GM12878 (cell line): ENCODE measurements around the gene GMPPA. TPM values are rescaled to one million over a fixed set of nuclear protein-coding genes. Genes with fewer than 3 reads are reported as not detected.

Source experiments
- ATAC-seq: fragments of 200-7000 bp; cut with Tn5 transposase; 3 replicates; pipeline ENCODE4 v1.9.1; 2020; ENCODE audit warnings: mild to moderate bottlenecking, moderate library complexity
- BruUV-seq: library from RNA; stranded (reverse); fragments of 400-500 nt; replicated peaks from 2 replicates; lab custom pipeline; 2021; lab: Mats Ljungman, UMichigan
- CTCF ChIA-PET: fragments of 300-600 bp; sonication (Branson Sonifier 250); formaldehyde crosslinking; extraction: SDS; loops from one replicate; lab custom pipeline; 2021; ENCODE audit warnings: inconsistent platforms; lab: Yijun Ruan, JAX
- POLR2A ChIA-PET: fragments of 350-600 bp; formaldehyde crosslinking; extraction: SDS; loops from one replicate; lab custom pipeline; 2021; ENCODE audit warnings: inconsistent platforms; lab: Charles Lee
- RAD21 ChIA-PET: fragments of 300-600 bp; sonication (Branson Sonifier 250); formaldehyde crosslinking; loops from one replicate; lab custom pipeline; 2023; ENCODE audit warnings: antibody characterized with exemption; ENCODE audit not compliant: unreplicated experiment; lab: Charles Lee
- SMC1A ChIA-PET: fragments of 300-600 bp; sonication (Branson Sonifier 250); formaldehyde crosslinking; loops from one replicate; lab custom pipeline; 2023; ENCODE audit not compliant: unreplicated experiment, uncharacterized antibody; lab: Charles Lee
- DNase-seq: peaks from one replicate; pipeline ENCODE4 v3.0.0-alpha.2; 2011; ENCODE audit warnings: low read depth, low spot score
- FAIRE-seq: peaks from 3 replicates; lab custom pipeline; 2011; peaks lifted over from hg19 to GRCh38; lab: Jason Lieb, UNC
- H2AFZ ChIP-seq: 2 replicates; pipeline ENCODE4 v1.6.0; 2011; ENCODE audit warnings: low read depth, low read length, control low read depth; ENCODE audit not compliant: control insufficient read depth
- H3K27ac ChIP-seq: 2 replicates; pipeline ENCODE4 v1.5.1; 2011; ENCODE audit warnings: control low read depth; ENCODE audit not compliant: control insufficient read depth, insufficient read depth
- H3K27me3 ChIP-seq, 2 experiments: replicated peaks in 1 of 2; 2 replicates each; pipeline versions ENCODE4 v1.6.0 to v1.6.1; 2011; ENCODE audit warnings: low read length in 1 of 2; ENCODE audit not compliant: control insufficient read depth in 2 of 2, insufficient read depth in 2 of 2
- H3K36me3 ChIP-seq, 2 experiments: 2 replicates each; pipeline ENCODE4 v1.5.1; 2011; ENCODE audit warnings: low read length in 1 of 2; ENCODE audit not compliant: control insufficient read depth in 2 of 2, insufficient read depth in 2 of 2
- H3K4me1 ChIP-seq: 2 replicates; pipeline ENCODE4 v1.6.1; 2011; ENCODE audit warnings: mild to moderate bottlenecking, low read length, moderate library complexity, mixed read lengths; ENCODE audit not compliant: control insufficient read depth, insufficient read depth
- H3K4me2 ChIP-seq: 2 replicates; pipeline ENCODE4 v1.6.0; 2011; ENCODE audit warnings: control low read depth; ENCODE audit not compliant: control insufficient read depth, insufficient read depth
- H3K4me3 ChIP-seq: fragments of 200-600 bp; sonication (generic); 2 replicates; pipeline ENCODE4 v1.5.1; 2016
- H3K79me2 ChIP-seq: 2 replicates; pipeline ENCODE4 v1.6.0; 2011; ENCODE audit warnings: low read length; ENCODE audit not compliant: control insufficient read depth, insufficient read depth
- H3K9ac ChIP-seq: 2 replicates; pipeline ENCODE4 v1.8.0; 2011; ENCODE audit warnings: low read length, control low read depth, mixed read lengths; ENCODE audit not compliant: control insufficient read depth, insufficient read depth
- H3K9me3 ChIP-seq: replicated peaks from 3 replicates; pipeline ENCODE4 v1.5.1; 2011; ENCODE audit warnings: mild to moderate bottlenecking, low read length; ENCODE audit not compliant: control insufficient read depth, insufficient read depth
- H4K20me1 ChIP-seq: 2 replicates; pipeline ENCODE4 v1.6.0; 2011; ENCODE audit not compliant: control insufficient read depth, insufficient read depth
- IRF3 ChIP-seq: fragments of 450-650 bp; IDR thresholded peaks from 2 replicates; pipeline ENCODE4 v1.6.1; 2014; ENCODE audit warnings: mild to moderate bottlenecking
- NRF1 ChIP-seq: conservative IDR thresholded peaks from 2 replicates; pipeline ENCODE4 v1.6.1; 2011; ENCODE audit warnings: mild to moderate bottlenecking, low read depth, low read length, improper control_type of control experiment
- SUPT20H ChIP-seq: IDR thresholded peaks from 2 replicates; pipeline ENCODE4 v1.6.1; 2011; ENCODE audit warnings: low read depth, mild to moderate bottlenecking, low read length, moderate library complexity, borderline replicate concordance; ENCODE audit not compliant: control insufficient read depth
- YY1 ChIP-seq: IDR thresholded peaks from 2 replicates; pipeline ENCODE4 v1.6.1; 2011; ENCODE audit warnings: low read depth, mild to moderate bottlenecking, low read length
- ZBED1 ChIP-seq: IDR thresholded peaks from 2 replicates; pipeline ENCODE4 v1.6.1; 2016; ENCODE audit warnings: borderline replicate concordance
- WGBS: methylation state at CpG from one replicate; pipeline ENCODE4 v1.1.6; 2016; ENCODE audit warnings: low lambda C conversion rate; ENCODE audit not compliant: insufficient replicate concordance, insufficient coverage; ENCODE audit errors: missing lambda C conversion rate; 5-methylcytosine and 5-hydroxymethylcytosine counted together
- in situ Hi-C: fragments of 300-500 bp; cut with MboI; formaldehyde crosslinking; loops from 9 replicates; pipeline ENCODE4 v1.14.3; 2018; ENCODE audit warnings: mixed read lengths
- intact Hi-C: fragments of 100-400 bp; cut with micrococcal nuclease; formaldehyde crosslinking; loops from one replicate; pipeline ENCODE4 v1.14.2; 2022; ENCODE audit not compliant: unreplicated experiment
- polyA plus RNA-seq, 11 experiments: library from polyadenylated mRNA; depleted of rRNA in 4 of 11; unstranded in 6 of 11; stranded (reverse) in 5 of 11; fragments of >200 nt; fragmentation: Nextera tagmentation in 4 of 11; fragmentation: Illumina TruSeq in 1 of 11; extraction: Ambion mirVana in 4 of 11; extraction: Trizol in 1 of 11; gene quantifications; 1 replicate in 1 of 11; 2 replicates in 10 of 11; pipeline versions ENCODE4 v1.2.1 to v1.2.3, GENCODE V29; 2011 to 2016; ENCODE audit warnings: inconsistent platforms in 2 of 11, missing spikeins in 2 of 11, low read depth in 1 of 11
- total RNA-seq, 4 experiments: library from RNA; depleted of rRNA in 3 of 4; stranded (reverse); fragments of >200 nt in 3 of 4; fragmentation: Illumina TruSeq in 1 of 4; extraction: Trizol in 1 of 4; gene quantifications; 2 replicates each; pipeline versions ENCODE4 v1.2.1 to v1.2.3, GENCODE V29; 2013 to 2021

GMPPA gene
- total and polyA plus RNA-seq, 10 of the 15 experiments (the other 5 are each of a cell fraction or from before 2014, with no cell fraction given), result 1.9 to 83.2 (median 45.0) TPM

- 29% methylated on average over 12 of the region's 16 CpGs for WGBS
- H3K79me2 ChIP-seq, result no peaks in the 10 kb centered on the region
- H3K9me3 ChIP-seq, result no peaks in the 10 kb centered on the region
- H3K27me3 ChIP-seq, result no peaks in the 10 kb centered on the region; a peak in 2 of 4 replicates
- FAIRE-seq (no peak), DNase-seq (no peak), ATAC-seq (no peak)
- no peak for TF ChIP-seq YY1
- no peak for TF ChIP-seq IRF3
- no peak for TF ChIP-seq NRF1
- no peak for TF ChIP-seq SUPT20H
- BruUV-seq, result no TSS peak
- H3K9ac ChIP-seq, result no peak overlapping the region
- ChIA-PET RAD21 (interaction anchor here (2.0 kb wide), 1 partner anchor 54 kb away, joined by 7 read pairs; no protein-coding TSS in a partner anchor), POLR2A (no interaction called here), SMC1A (interaction anchor here (0.6 kb wide), 1 partner anchor 202 kb away, joined by 3 read pairs; no protein-coding TSS in a partner anchor), CTCF (interaction anchor here (1.2 to 4.0 kb wide), 3 partner anchors 13 to 52 kb away, joined by 3 to 25 read pairs (median 4); no protein-coding TSS in a partner anchor)
- no peaks in the 10 kb centered on the region for H3K4me1 ChIP-seq
- no peak overlapping the region for H2AFZ ChIP-seq
- no peaks in the 10 kb centered on the region for H4K20me1 ChIP-seq
- H3K4me3 ChIP-seq, result no peak overlapping the region
- H3K36me3 ChIP-seq, result no peaks in the 10 kb centered on the region
- no peak overlapping the region for H3K4me2 ChIP-seq
- in situ Hi-C loops (no loop called here), intact Hi-C loops (loop anchor here (10.0 kb wide), 1 partner anchor 158 kb away; no protein-coding TSS in a partner anchor)
- no peak overlapping the region for H3K27ac ChIP-seq
These were observed 22.0 kb upstream of the GMPPA start for GRCh38 chr2:219476652-219477151.

- no peak for ATAC-seq
- Histone ChIP-seq H3K4me1 (no peaks in the 10 kb centered on the region), H3K79me2 (no peaks in the 10 kb centered on the region), H4K20me1 (no peaks in the 10 kb centered on the region), H3K27me3 (no peaks in the 10 kb centered on the region; a peak in 2 of 4 replicates), H3K9me3 (no peaks in the 10 kb centered on the region), H3K9ac (no peak overlapping the region), H3K4me3 (no peak overlapping the region), H3K36me3 (no peaks in the 10 kb centered on the region), H2AFZ (no peak overlapping the region), H3K27ac (no peak overlapping the region), H3K4me2 (no peak overlapping the region)
- ChIA-PET RAD21 (interaction anchor here (2.0 kb wide), 1 partner anchor 53 kb away, joined by 7 read pairs; no protein-coding TSS in a partner anchor), POLR2A (no interaction called here), CTCF (interaction anchor here (4.0 kb wide), 1 partner anchor 51 kb away, joined by 25 read pairs; no protein-coding TSS in a partner anchor), SMC1A (no interaction called here)
- BruUV-seq, result no TSS peak
- intact Hi-C loops, result loop anchor here (10.0 kb wide), 1 partner anchor 158 kb away; no protein-coding TSS in a partner anchor
- no peak for FAIRE-seq
- TF ChIP-seq ZBED1, result no peak
- in situ Hi-C loops, result no loop called here
- WGBS, result 42% methylated on average over 12 of the region's 13 CpGs
- DNase-seq, result no peak
These were observed 21.5 kb upstream of the GMPPA start for GRCh38 chr2:219477179-219477578.
